IPS-20b (cell line): ENCODE data around the gene XPR1.

Source experiments
- H3K27ac ChIP-seq: one replicate; pipeline ENCODE4 v1.5.1; 2013; ENCODE audit warnings: low read length
- H3K27me3 ChIP-seq: 2 replicates; pipeline ENCODE4 v1.6.1; 2013; ENCODE audit warnings: mild to moderate bottlenecking, low read length, inconsistent platforms; ENCODE audit not compliant: insufficient read depth
- H3K36me3 ChIP-seq: 2 replicates; pipeline ENCODE4 v1.6.1; 2013; ENCODE audit warnings: low read depth, mild to moderate bottlenecking, inconsistent platforms, low read length, moderate library complexity; ENCODE audit not compliant: insufficient read depth
- H3K4me1 ChIP-seq: 2 replicates; pipeline ENCODE4 v1.6.1; 2013; ENCODE audit warnings: mild to moderate bottlenecking, control low read depth, inconsistent platforms, low read length, moderate library complexity; ENCODE audit not compliant: insufficient read depth
- H3K4me3 ChIP-seq: 2 replicates; pipeline ENCODE4 v1.5.1; 2013; ENCODE audit warnings: mild to moderate bottlenecking, low read length, inconsistent platforms
- H3K9ac ChIP-seq: 2 replicates; pipeline ENCODE4 v1.6.1; 2013; ENCODE audit warnings: low read depth, mild to moderate bottlenecking, inconsistent platforms, low read length, moderate library complexity
- H3K9me3 ChIP-seq: 2 replicates; pipeline ENCODE4 v1.6.1; 2013; ENCODE audit warnings: mild to moderate bottlenecking, low read depth, low read length, inconsistent platforms; ENCODE audit not compliant: insufficient read depth

XPR1 gene

GRCh38 chr1:180886338-180886737, 254.5 kb downstream of the XPR1 start:
- Histone ChIP-seq H3K27me3 (no peaks in the 10 kb centered on the region), H3K4me1 (no peaks in the 10 kb centered on the region), H3K9ac (no peak overlapping the region), H3K4me3 (no peak overlapping the region), H3K27ac (no peak overlapping the region), H3K9me3 (no peaks in the 10 kb centered on the region), H3K36me3 (0 out of 2 replicates have a peak, but pooled peaks cover 6% of the 10 kb centered on the region)

- H3K9me3 ChIP-seq = no peaks in the 10 kb centered on the region
- H3K27me3 ChIP-seq = no peaks in the 10 kb centered on the region
- no peak overlapping the region for H3K9ac ChIP-seq
- 0 out of 2 replicates have a peak, but pooled peaks cover 6% of the 10 kb centered on the region for H3K36me3 ChIP-seq
- no peaks in the 10 kb centered on the region for H3K4me1 ChIP-seq
- no peak overlapping the region for H3K4me3 ChIP-seq
- no peak overlapping the region for H3K27ac ChIP-seq
These were observed 256.0 kb downstream of the XPR1 start for GRCh38 chr1:180887841-180888240.

- Histone ChIP-seq H3K27ac (no peak overlapping the region), H3K4me1 (no peaks in the 10 kb centered on the region), H3K4me3 (no peak overlapping the region)
These were observed 257.0 kb downstream of the XPR1 start for GRCh38 chr1:180888870-180889269.

GRCh38 chr1:180889325-180889724, 257.5 kb downstream of the XPR1 start:
- H3K4me1 ChIP-seq = no peaks in the 10 kb centered on the region
- H3K27ac ChIP-seq = no peak overlapping the region
- no peaks in the 10 kb centered on the region for H3K9me3 ChIP-seq
- H3K9ac ChIP-seq = no peak overlapping the region
- H3K27me3 ChIP-seq = no peaks in the 10 kb centered on the region
- H3K4me3 ChIP-seq = no peak overlapping the region
- 0 out of 2 replicates have a peak, but pooled peaks cover 6% of the 10 kb centered on the region for H3K36me3 ChIP-seq

More at GRCh38 chr1:180888870-180889269, 257.0 kb downstream of the XPR1 start:
- Histone ChIP-seq H3K36me3 (0 out of 2 replicates have a peak, but pooled peaks cover 6% of the 10 kb centered on the region), H3K27me3 (no peaks in the 10 kb centered on the region), H3K9ac (no peak overlapping the region), H3K9me3 (no peaks in the 10 kb centered on the region)

GRCh38 chr1:180892272-180892671, 260.4 kb downstream of the XPR1 start:
- Histone ChIP-seq H3K4me1 (no peaks in the 10 kb centered on the region), H3K9ac (no peak overlapping the region), H3K27me3 (no peaks in the 10 kb centered on the region), H3K4me3 (no peak overlapping the region), H3K36me3 (no peaks in the 10 kb centered on the region), H3K27ac (no peak overlapping the region), H3K9me3 (no peaks in the 10 kb centered on the region)

- H3K36me3 ChIP-seq = no peaks in the 10 kb centered on the region
- no peaks in the 10 kb centered on the region for H3K27me3 ChIP-seq
- no peak overlapping the region for H3K9ac ChIP-seq
- H3K27ac ChIP-seq = no peak overlapping the region
- no peak overlapping the region for H3K4me3 ChIP-seq
- no peaks in the 10 kb centered on the region for H3K4me1 ChIP-seq
- no peaks in the 10 kb centered on the region for H3K9me3 ChIP-seq
These were observed 260.9 kb downstream of the XPR1 start for GRCh38 chr1:180892675-180893074.

GRCh38 chr1:180893614-180894013, 261.8 kb downstream of the XPR1 start:
- Histone ChIP-seq H3K27me3 (no peaks in the 10 kb centered on the region), H3K4me1 (peaks cover 4% of the 10 kb centered on the region; the same call in 1 of the 2 replicates), H3K4me3 (no peak overlapping the region), H3K9me3 (no peaks in the 10 kb centered on the region), H3K9ac (no peak overlapping the region), H3K36me3 (no peaks in the 10 kb centered on the region), H3K27ac (no peak overlapping the region)

- Histone ChIP-seq H3K9ac (no peak overlapping the region), H3K4me3 (no peak overlapping the region), H3K9me3 (no peaks in the 10 kb centered on the region), H3K36me3 (no peaks in the 10 kb centered on the region), H3K27me3 (no peaks in the 10 kb centered on the region), H3K4me1 (peaks cover 4% of the 10 kb centered on the region; the same call in 1 of the 2 replicates), H3K27ac (no peak overlapping the region)
These were observed 264.3 kb downstream of the XPR1 start for GRCh38 chr1:180896161-180896560.

GRCh38 chr1:180898441-180899219, 266.8 kb downstream of the XPR1 start:
- Histone ChIP-seq H3K27ac (no peak overlapping the region), H3K4me3 (no peak overlapping the region), H3K9me3 (no peaks in the 10 kb centered on the region), H3K27me3 (no peaks in the 10 kb centered on the region), H3K36me3 (no peaks in the 10 kb centered on the region), H3K9ac (no peak overlapping the region), H3K4me1 (peaks cover 4% of the 10 kb centered on the region; the same call in 1 of the 2 replicates)

GRCh38 chr1:180899262-180899661, 267.4 kb downstream of the XPR1 start:
- no peaks in the 10 kb centered on the region for H3K27me3 ChIP-seq
- no peak overlapping the region for H3K27ac ChIP-seq
- H3K9ac ChIP-seq = no peak overlapping the region
- peaks cover 4% of the 10 kb centered on the region; the same call in 1 of the 2 replicates for H3K4me1 ChIP-seq
- no peak overlapping the region for H3K4me3 ChIP-seq
- H3K9me3 ChIP-seq = no peaks in the 10 kb centered on the region
- H3K36me3 ChIP-seq = no peaks in the 10 kb centered on the region

GRCh38 chr1:180901076-180901990, 269.5 kb downstream of the XPR1 start:
- no peaks in the 10 kb centered on the region for H3K27me3 ChIP-seq
- no peaks in the 10 kb centered on the region for H3K9me3 ChIP-seq
- no peaks in the 10 kb centered on the region for H3K36me3 ChIP-seq
- H3K9ac ChIP-seq = no peak overlapping the region
- peaks cover 4% of the 10 kb centered on the region; the same call in 1 of the 2 replicates for H3K4me1 ChIP-seq
- H3K4me3 ChIP-seq = no peak overlapping the region
- no peak overlapping the region for H3K27ac ChIP-seq
